ENCODE measurements around the gene S100A8. TPM values are rescaled to one million over a fixed set of nuclear protein-coding genes. Genes with fewer than 3 reads are reported as not detected.
"Not testable (repeated sequence)": the region's sequence is repeated elsewhere in the genome, so short reads cannot be mapped to it uniquely, and the experiment has no call there.

Gene S100A8
- total RNA-seq, 1 donor from 2014 or later = 674 TPM

DNA sequence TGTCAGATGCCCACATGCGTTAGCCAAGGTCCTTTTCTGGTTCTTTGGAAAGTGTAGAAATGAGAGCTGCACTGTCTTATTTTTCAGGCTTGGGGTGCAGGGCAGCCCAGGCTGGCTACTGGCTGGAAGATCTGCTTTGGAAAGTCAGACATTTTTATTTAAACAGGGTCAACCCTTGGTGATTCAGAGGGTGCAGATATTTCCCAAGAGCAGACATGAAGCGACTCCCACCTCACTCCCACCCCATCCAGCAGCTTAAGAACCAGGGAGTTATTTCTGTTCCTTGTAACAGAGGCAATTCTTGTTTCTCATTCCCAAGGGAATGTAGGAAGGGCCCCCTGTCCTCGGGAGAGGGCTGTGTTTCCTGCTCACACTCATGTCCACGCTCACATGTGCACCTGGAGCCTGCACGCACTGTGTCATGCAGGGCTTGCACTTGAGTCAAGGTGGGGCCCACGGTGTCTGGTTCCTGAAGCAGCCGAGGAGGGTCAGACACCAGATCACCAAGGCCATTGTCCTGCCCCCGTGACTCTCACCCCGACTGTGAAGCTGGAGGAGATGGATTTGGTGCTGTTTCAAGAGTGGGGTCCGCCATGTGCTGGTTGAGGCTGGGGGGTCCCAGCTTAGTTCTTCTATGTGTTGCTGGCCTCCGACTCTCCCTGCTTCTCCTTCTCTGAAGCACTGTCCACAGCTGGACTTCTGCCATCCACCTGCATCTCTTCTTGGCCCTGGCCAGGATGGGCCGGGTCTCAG, 26.4 kb upstream of the S100A8 start:
- peak; percentile 73 for DNase-seq (ENCODE audit: low spot score)

DNA sequence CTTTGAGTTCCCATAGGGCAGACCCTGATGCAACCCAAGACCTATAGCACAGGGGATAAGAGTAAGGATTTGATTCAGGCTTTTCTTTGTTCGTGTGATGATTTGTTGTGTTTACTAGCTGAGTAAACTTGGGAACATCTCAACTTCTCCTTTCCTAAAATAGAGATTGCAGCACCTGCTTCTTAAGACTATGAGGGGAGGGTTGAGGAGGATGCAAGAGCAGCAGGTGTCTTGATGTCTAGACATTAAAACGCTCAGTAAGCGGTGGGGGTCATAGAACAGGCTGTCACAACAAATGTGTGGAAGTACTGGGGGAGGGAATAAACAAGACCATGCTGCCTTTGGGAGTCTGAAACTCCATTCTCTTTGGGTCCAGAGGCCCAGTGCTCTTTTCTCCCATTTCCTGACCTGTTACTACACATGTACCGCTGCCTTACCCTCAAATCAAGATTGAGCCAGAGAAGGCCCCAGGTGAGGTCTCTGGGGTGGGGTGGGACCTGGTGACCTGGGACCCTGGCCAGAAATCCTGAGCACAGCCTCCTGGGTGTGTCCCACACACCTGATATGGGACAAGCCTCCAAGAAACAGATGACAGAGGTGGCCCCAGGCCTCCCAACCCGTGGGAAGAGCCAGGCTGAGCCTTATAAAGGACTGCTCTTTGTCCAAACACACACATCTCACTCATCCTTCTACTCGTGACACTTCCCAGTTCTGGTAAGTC, 25.1 kb upstream of the S100A8 start, which contains the start of gene S100A7A:
TSS of gene S100A7A (plus strand) at position 671 of the 721 bp plus-strand sequence. CDS start 1,563 bp downstream, outside the sequence.
- no peak for DNase-seq (ENCODE audit: low spot score)

DNA sequence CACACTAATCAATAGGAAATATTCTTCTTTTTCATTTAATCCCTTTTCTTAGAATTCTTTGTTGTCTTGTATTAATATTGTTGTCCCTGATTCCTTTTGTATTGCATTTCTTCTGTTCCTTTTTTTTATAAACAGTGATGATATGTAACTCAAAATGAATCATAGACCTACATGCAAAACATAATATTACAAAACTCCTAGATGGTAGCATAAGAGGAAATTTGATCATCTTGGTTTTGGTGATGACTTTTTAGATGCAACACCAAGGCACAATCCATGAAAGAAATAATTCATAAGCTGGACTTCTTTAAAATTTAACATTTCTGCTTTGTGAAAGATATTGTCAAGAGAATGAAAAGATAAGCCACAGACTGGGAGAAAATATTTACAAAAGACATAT, 23.1 kb upstream of the S100A8 start:
- DNase-seq (ENCODE audit: low spot score) = not testable (repeated sequence)

DNA sequence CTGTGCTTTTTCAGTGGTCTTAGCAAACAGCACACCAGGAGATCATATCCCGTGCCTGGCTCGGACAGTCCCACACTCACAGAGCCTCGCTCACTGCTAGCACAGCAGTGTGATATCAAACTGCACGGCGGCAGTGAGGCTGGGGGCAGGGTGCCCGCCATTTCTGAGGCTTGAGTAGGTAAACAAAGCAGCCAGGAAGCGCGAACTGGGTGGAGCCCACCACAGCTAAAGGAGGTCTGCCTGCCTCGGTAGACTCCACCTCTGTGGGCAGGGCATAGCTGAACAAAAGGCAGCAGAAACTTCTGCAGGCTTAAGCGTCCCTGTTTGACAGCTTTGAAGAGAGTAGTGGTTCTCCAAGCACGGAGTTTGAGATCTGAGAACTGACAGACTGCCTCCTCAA, 16.4 kb upstream of the S100A8 start:
- DNase-seq (ENCODE audit: low spot score) = peak; percentile 45

DNA sequence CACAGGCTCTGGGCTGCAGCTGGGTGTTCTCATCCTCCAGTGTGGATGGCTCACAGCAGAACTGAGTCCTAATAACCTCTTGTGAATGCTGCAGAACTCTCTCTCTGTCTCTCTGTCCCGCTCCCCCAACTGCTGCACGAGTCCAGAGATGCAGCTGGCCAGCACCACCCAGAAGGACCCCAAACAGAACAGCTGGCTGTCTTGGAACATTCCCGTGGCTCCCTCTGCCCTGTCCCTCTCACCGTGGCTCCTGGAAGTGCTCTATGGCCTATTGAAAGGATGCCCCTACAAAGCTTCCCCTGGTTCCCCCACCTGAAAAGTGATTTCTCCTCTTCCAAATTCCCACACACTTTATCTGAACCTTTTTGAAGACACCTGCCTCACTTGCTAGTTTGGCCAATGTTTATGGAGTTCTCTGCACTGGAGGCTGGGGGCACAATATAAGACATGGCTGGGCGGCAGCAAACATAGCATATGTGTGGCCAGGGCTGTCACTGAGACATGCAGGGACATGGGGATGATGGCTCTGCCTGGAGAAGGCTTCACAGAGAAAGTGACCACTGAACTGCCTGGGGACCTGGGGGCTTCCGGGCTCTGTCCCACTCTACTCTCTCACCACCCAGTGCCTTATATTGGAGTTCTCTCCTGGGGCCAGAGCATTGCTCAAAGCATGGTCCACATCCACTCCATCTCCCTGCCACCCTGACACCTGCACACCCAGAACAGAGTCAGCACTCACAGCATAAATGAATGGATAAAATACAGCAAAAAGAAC, 15.1 kb upstream of the S100A8 start:
- peak; percentile 59 for DNase-seq (ENCODE audit: low spot score)

DNA sequence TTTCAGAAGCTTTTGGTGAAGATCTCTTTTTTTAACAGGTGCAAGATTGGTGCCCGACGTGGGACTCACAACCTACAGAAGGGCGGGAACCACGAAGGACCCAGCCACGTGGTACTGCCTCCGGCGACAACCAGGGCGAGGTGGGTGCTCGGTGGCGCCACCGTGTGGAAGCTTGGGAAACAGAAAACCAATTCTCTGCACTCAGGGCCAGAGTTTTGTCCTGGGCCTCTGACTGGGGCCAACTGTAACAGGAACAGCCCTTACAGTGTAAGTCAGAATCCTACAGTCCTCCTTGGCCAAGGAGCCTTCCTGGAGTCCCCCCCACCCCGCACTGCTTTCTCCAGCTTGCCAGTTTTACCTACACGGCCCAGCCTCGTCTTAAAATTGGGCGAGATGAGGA, 13.9 kb upstream of the S100A8 start:
- DNase-seq (ENCODE audit: low spot score) = no peak

DNA sequence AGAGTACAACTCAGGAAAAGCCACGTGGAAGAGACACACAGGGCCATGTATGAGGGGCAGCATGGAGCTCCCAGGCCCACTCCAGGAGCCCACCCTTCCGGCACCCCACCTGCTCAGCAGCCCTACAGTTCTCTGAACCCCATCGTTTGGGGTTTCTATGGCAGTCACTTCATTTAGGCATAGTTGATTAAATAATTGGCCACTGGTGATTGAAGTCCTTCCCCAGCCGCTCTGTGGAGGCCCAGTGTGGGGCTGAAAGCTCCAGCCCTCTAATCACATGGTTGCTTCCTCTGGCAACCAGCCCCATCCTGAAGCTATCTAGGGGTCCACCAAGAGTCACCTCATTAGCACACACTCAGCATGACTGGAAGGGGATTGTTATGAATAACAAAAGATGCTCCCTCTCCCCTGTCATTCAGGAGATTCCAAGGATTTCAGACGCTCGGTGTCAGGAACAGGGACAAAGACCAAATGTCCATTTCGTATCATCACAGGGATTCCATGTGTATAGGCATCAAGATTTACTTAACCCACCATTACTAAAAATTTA, 13.3 kb upstream of the S100A8 start:
- DNase-seq (ENCODE audit: low spot score) = no peak

DNA sequence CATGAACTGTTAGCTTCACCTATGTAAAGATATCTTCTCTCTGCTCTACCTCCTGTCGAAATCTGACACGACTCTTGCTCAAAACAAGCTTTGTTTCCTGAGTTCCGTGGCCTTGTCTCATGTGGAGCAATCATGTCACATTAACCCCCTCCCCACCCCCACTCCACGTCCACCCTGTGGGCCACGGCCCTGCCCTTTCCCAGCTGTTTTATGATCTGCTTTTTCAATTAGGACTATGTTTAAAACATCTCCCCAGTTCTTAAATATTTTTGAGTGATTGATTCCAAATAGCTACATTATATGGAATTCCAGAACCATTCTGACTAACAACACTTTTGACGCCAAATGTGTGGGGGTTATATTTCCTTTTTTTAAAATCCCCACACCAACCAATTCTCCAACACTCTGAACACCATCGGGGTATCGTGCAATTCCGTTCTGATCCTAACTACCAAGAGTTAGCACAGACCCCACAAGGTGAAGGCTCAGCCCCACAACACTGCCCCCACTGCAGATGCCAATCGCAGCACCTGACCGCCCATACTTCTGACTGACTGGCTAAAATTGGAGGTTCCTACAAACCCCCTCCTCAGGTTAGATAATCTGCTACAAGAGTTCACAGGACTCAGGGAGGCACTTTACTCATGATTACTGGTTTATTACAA, 12.7 kb upstream of the S100A8 start:
- no peak for DNase-seq (ENCODE audit: low spot score)

DNA sequence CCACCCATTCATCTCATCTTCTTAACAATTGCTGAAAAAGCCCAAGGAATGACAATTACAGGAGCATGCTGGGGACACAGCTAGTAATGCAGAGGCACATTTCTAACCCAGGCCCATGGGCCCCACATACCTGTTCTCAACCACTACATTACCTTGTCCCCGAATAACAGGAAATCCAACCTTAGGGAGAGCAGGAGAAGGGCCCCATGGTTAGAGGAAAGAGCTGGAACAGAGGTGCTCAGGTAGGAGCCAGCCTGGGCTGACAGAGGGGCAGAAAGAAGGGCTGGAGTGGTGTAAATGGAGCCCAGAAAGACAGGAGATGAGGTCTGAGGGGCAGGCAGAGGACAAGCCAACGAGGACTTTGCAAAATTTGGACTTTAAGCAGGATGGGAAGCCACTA, 11.4 kb upstream of the S100A8 start:
- DNase-seq (ENCODE audit: low spot score) = no peak

DNA sequence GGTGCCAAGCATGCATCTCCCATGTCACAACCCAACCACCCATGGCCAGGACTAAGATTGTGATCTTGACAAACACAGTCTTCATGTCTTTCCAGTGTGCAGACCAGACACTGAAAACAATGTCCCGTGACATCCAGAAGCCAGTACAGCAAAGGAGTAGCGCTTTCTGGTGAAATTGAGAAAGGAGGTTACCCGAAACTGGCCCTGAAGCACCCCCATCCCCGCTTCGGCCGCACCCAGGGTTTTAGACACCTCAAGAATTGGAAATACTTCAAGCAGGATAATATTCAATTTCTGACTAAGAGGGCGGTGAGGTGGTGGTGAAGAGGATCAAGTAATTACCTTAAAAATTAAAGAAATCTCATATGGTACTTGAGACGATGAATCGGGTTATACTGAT, 10.6 kb upstream of the S100A8 start:
- DNase-seq (ENCODE audit: low spot score) = no peak

DNA sequence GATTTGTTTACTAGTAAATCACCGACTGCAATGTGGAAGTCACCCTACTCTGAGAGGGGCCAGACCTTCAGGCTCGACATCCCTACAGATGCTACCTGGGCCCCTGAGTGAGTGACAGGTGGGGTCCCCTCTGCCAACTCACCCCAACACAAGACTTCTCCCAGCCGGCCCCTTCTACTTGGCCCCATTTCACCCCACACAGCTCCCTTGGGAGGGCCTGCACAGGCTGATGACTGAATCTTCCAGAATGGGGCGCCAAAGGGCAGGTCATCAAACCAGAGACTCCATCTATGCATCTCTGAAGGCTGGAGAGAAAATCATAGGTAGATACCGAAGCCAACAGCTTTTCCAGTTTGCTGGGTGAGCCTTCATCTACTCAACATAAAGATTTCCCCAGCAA, 9.4 kb upstream of the S100A8 start:
- no peak for DNase-seq (ENCODE audit: low spot score)

DNA sequence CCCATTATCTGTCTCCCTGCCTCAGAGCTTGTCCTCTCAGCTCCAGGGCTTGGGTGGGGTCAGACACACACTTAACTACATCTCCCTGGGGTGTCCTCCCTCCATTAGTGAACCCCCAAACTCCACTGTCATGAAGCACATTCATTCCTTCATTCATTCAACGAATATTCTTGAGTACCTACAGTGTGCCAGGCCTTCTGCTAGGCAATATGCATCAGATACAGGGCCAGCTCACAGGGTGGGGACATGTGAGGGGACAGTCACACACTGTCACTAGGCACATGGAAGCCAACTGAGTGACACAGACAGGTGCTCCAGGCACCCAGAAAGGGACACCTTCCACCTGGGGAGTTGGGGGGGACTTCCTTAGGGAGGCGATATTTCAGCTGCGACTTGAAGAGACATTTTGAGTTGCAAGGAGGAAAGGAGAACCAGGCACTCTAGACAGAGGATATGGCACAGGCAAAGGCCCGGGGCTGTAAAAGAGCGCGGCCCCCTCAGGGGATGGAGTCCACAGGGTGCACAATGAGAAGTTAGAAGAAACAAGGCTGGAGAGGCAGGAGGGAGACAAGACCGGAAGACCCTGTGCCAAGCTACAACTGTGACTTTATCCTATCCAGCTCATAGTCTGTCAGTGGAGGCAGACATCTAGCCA, 8.7 kb upstream of the S100A8 start:
- no peak for DNase-seq (ENCODE audit: low spot score)

DNA sequence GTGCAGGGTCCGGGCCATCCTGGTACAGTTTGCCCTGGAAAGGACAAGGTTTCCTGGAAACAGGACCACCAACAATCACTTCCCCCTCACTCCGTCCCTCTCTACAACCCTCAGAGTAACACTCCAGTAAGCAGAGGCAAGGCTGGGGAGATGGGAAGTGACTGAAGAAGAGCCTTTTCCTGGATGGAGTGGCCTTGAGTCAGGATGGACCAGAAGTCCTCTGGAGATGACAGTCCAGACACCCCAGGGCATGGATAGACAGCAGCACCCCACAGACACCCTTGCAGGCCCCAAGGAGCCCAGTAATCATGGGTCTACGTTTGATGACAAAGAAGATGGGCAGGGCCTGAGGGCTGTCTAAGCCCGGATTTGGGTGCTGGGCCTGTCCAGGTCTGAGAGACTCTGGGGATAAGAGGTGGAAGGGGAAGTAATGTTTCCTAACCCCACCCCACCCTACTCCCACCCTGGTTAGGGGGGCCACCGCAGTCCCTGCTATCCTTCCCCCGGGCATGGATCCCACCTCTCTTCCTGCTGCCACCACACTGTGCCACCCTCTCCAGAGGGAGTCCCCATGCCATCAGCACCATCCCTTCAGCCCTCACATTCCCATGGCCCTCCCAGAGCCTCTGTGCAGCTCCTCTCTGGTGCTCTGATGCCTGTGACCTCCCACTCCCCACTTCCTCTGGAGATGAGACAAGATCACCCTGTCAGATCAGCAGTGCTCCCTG, 7.2 kb upstream of the S100A8 start:
- DNase-seq (ENCODE audit: low spot score) = no peak

DNA sequence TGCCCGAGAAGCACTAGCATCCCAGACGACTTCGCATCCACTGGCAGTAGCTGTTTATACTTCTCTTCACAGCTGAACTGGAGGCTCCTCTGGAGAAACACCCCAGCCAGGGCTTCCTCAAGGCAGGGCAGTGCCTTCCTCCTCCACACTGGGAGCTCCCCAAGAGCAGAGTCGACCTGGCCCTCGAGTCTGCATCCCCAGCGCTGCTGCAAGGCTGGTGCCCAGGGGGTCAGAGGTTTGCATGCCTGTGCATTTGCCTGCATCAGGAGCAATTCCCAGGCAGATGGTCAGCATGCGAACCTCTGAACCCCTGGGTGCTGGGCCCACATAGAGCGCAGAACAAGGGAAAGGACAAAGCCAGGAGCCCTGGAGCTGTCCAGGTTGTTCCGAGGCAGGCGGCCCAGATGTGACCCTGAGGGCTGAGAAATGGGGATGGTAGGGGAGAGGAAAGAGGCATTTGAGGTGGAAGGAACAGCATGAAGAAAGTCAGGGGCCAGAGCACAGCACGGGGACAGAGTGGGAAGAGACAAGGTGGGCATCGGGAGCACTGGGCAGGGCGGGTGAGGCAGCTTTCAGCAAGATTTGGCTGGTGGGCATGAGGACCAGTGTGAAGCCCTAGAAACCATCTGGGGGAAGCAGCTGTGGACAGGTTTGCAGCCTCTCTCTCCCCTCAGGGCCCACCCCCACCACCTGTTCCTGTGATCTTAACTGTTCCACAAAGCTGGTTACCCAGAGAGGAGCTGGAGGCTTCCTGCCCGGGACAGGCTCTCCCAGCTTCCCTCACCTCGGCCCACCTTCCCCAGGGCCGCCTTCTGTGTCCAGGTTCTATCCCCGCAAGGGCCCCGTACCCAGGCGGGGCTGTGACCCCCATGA, 6.4 kb upstream of the S100A8 start:
- DNase-seq (ENCODE audit: low spot score) = no peak

DNA sequence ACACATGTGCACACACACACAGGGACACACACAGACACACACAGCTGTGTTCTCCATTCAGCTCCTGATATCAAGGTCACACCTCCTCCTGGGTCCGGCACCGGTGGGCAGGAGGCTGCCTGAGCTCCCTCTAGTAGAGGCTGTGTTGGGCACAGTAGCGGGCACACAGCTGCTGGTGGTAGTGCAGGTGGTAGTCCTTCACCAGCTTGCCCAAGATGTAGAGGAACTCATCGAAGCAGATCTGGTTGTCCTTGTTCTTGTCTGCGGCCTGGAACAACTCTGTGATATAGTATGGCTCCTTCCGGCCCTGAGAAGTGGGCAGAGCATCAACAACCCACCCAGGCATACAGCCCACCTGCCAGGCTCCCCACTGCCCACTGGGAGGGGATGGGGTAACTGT, 5.6 kb upstream of the S100A8 start:
- DNase-seq (ENCODE audit: low spot score) = no peak

DNA sequence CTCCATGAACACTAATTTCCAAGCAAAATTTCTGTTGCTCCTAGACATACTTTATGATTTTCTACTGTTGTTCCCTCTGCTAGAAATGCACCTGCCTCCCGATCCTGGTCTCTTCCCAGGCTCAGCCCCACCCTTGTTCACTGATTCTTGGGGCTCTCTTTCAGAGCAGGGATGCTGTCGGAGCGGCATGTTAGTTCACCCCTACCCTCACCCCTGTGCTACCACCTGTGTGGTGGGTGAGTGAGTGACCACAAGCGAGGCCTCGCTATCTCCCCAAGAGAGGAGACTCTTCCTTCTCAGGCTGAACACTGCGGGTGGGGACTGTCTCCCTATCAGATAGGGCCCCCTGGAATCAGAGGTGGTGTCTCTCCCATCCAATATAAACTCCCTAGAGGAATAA, 4.9 kb upstream of the S100A8 start:
- no peak for DNase-seq (ENCODE audit: low spot score)

DNA sequence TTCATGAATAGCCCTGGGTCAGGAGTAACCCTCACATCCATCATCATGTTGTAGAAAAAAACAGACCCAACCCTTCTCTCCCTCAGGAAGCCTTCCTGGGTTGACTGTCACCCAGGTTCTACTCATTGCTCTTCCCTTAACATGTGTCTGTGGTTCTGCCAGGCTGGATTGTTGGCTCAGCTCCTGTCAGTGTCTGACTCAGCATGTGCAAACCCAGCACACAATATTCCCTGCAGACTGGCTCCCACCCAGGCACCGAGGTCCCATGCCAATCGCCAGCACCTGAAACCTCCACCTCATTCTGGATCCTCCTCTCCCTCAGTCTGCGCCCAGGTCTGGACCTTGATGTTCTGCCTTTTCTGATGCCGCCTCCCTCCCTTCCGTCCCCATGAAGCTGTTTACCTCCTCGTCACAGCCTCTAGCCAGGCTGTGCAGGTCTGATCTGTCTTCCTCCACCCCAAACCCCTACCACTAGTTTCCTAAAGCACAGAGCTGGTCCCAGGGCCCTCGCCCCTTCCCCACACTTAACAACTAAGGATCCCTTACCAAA, 4.3 kb upstream of the S100A8 start:
- no peak for DNase-seq (ENCODE audit: low spot score)

DNA sequence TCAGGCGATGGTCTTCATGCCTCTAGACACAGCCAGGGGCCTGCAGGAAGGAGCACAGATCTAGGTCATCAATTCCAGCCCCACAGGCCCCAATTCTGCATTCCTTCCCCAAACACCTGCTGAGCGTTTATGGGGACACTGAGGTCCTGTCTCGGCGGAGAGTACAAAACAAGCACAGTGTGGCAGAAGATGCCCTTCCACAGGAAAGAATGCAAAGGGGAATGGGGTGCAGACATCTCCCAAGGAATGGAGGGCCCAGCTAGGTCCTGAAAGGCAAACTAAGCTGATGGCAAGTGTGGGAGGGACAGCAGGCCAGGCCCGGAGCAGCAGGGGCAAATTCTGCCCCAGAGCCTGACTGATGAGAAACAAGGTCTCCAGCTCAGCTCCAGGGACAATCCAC, 3.5 kb upstream of the S100A8 start:
- DNase-seq (ENCODE audit: low spot score) = no peak

DNA sequence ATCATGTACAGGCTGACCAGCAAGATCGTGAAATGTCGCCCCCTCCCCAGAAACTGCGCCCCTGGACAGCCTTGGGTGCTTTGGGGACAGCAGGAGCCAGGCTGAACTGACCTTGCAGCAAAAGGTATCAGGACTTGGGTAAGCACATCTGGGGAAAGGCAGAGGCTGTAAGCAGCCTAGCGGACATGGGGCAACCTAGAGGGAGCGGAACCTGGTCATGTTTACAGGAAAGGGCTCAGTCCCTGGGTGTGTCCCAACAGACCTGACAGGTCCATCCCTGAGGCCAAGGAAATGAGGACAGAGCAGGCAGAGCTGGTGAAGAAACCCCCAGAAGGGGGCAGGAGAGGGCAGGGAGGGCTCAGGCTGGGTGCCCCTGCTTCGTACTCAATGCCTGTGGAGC, 3.1 kb upstream of the S100A8 start:
- DNase-seq (ENCODE audit: low spot score) = no peak
